ENCODE data around the gene TEKT5. TPM values are rescaled to one million over a fixed set of nuclear protein-coding genes. Genes with fewer than 3 reads are reported as not detected.

The TEKT5 gene
- total RNA-seq, 1 experiment from 2014 or later: not detected

- H3F3A ChIP-seq (ENCODE audit: insufficient read depth, low read depth): peaks cover 2% of the 10 kb centered on the region; the same call in 1 of the 2 replicates
- H3K4me2 ChIP-seq: peak overlapping the region; percentile 64
- no peak overlapping the region for H2AFZ ChIP-seq
- ChIA-PET CTCF (no interaction called here), POLR2A (ENCODE audit: unreplicated experiment) (interaction anchor here (0.7 kb wide), 1 partner anchor 138 kb away, joined by 4 read pairs; no protein-coding TSS in a partner anchor)
- no peaks in the 10 kb centered on the region for H4K20me1 ChIP-seq (ENCODE audit: insufficient read depth)
- intact Hi-C loops (cut with micrococcal nuclease; ENCODE audit: unreplicated experiment): loop anchor here (1.0 kb wide), 1 partner anchor 23 kb away; no protein-coding TSS in a partner anchor
- peak; percentile 90 to 93 for DNase-seq
- H3K4me1 ChIP-seq (replicated peaks; ENCODE audit: insufficient read depth): peaks cover 41% of the 10 kb centered on the region
- H3K4me3 ChIP-seq: no peak overlapping the region; the same call in 1 of the 2 replicates
- BruUV-seq (replicated peaks): no TSS peak
- H3K27me3 ChIP-seq (ENCODE audit: insufficient read depth, low read depth): no peaks in the 10 kb centered on the region
- H3K36me3 ChIP-seq (ENCODE audit: low read depth): no peaks in the 10 kb centered on the region
- no peaks in the 10 kb centered on the region for H3K9me3 ChIP-seq (ENCODE audit: insufficient read depth, low read depth)
- peak overlapping the region; percentile 36 for H3K27ac ChIP-seq
- no peak; the same call in 1 of the 2 replicates for TF ChIP-seq CTCF (conservative IDR thresholded peaks at IDR 0.05)
- no peak for TF ChIP-seq EZH2 (IDR thresholded peaks at IDR 0.05; ENCODE audit: low read depth)
- H3K79me2 ChIP-seq (ENCODE audit: low read depth): no peaks in the 10 kb centered on the region
- no peaks in the 10 kb centered on the region for H3K9me2 ChIP-seq (ENCODE audit: insufficient read depth)
Observed at GRCh38 chr16:10594312-10594950, 100.3 kb downstream of the TEKT5 start.

GRCh38 chr16:10592611-10593010, 102.1 kb downstream of the TEKT5 start:
- Histone ChIP-seq H3K27ac (no peak overlapping the region), H3K27me3 (ENCODE audit: insufficient read depth, low read depth) (no peaks in the 10 kb centered on the region), H3K36me3 (ENCODE audit: low read depth) (no peaks in the 10 kb centered on the region), H3F3A (ENCODE audit: insufficient read depth, low read depth) (peaks cover 2% of the 10 kb centered on the region; the same call in 1 of the 2 replicates), H3K9me2 (ENCODE audit: insufficient read depth) (no peaks in the 10 kb centered on the region), H3K4me1 (replicated peaks; ENCODE audit: insufficient read depth) (peaks cover 40% of the 10 kb centered on the region), H3K79me2 (ENCODE audit: low read depth) (no peaks in the 10 kb centered on the region), H3K4me2 (no peak overlapping the region), H3K9me3 (ENCODE audit: insufficient read depth, low read depth) (no peaks in the 10 kb centered on the region), H3K4me3 (no peak overlapping the region), H4K20me1 (ENCODE audit: insufficient read depth) (no peaks in the 10 kb centered on the region), H2AFZ (no peak overlapping the region)
- ChIA-PET CTCF (interaction anchor here (0.9 kb wide), 1 partner anchor 17 kb away, joined by 4 read pairs; no protein-coding TSS in a partner anchor), POLR2A (ENCODE audit: unreplicated experiment) (no interaction called here)
- DNase-seq: no peak
- TF ChIP-seq EZH2 (IDR thresholded peaks at IDR 0.05; ENCODE audit: low read depth) (no peak), CTCF (conservative IDR thresholded peaks at IDR 0.05) (no peak)
- intact Hi-C loops (cut with micrococcal nuclease; ENCODE audit: unreplicated experiment): no loop called here
- BruUV-seq (replicated peaks): no TSS peak

- peaks cover 2% of the 10 kb centered on the region; the same call in 1 of the 2 replicates for H3F3A ChIP-seq (ENCODE audit: insufficient read depth, low read depth)
- peaks cover 34% of the 10 kb centered on the region for H3K4me1 ChIP-seq (replicated peaks; ENCODE audit: insufficient read depth)
- H2AFZ ChIP-seq: no peak overlapping the region
- H4K20me1 ChIP-seq (ENCODE audit: insufficient read depth): no peaks in the 10 kb centered on the region
- H3K27ac ChIP-seq: no peak overlapping the region
- no peak for DNase-seq
- no peak for TF ChIP-seq CTCF (conservative IDR thresholded peaks at IDR 0.05)
- no peak for TF ChIP-seq EZH2 (IDR thresholded peaks at IDR 0.05; ENCODE audit: low read depth)
- CTCF ChIA-PET: interaction anchor here (0.6 kb wide), 1 partner anchor 142 kb away, joined by 4 read pairs; no protein-coding TSS in a partner anchor
- POLR2A ChIA-PET (ENCODE audit: unreplicated experiment): no interaction called here
- no peaks in the 10 kb centered on the region for H3K27me3 ChIP-seq (ENCODE audit: insufficient read depth, low read depth)
- H3K4me2 ChIP-seq: no peak overlapping the region
- no peaks in the 10 kb centered on the region for H3K36me3 ChIP-seq (ENCODE audit: low read depth)
- H3K9me3 ChIP-seq (ENCODE audit: insufficient read depth, low read depth): no peaks in the 10 kb centered on the region
- no TSS peak for BruUV-seq (replicated peaks)
- H3K4me3 ChIP-seq: no peak overlapping the region
- intact Hi-C loops (cut with micrococcal nuclease; ENCODE audit: unreplicated experiment): no loop called here
- no peaks in the 10 kb centered on the region for H3K9me2 ChIP-seq (ENCODE audit: insufficient read depth)
- H3K79me2 ChIP-seq (ENCODE audit: low read depth): no peaks in the 10 kb centered on the region
Observed at GRCh38 chr16:10590342-10590741, 104.4 kb downstream of the TEKT5 start.

All from PC-9 (cell line).